Stimulated activated CD8-positive, alpha-beta memory T cell treated with anti-CD3 and anti-CD28 coated beads, Interleukin-4, amount 100 ng/mL, for 48 hours (primary cell): Measurements from ENCODE around the gene CABLES2.
"Not testable (repeated sequence)": the region's sequence is repeated elsewhere in the genome, so short reads cannot be mapped to it uniquely, and the experiment has no call there.

Experiments
- DNase-seq: peaks from one replicate; pipeline ENCODE4 v3.0.0-alpha.2; 2020

CABLES2 gene

GRCh38 chr20:62387933-62388635, 19.0 kb downstream of the CABLES2 start:
- DNase-seq = no peak

GRCh38 chr20:62387219-62387913, 19.7 kb downstream of the CABLES2 start:
- no peak for DNase-seq

GRCh38 chr20:62386383-62387218, 20.5 kb downstream of the CABLES2 start, which contains the start of gene RPS21:
Gene RPS21, plus strand, starts transcription at chr20:62387103. Its CDS starts 236 bp downstream, at chr20:62387339.
- DNase-seq = peak; percentile 94

GRCh38 chr20:62382306-62383198, 24.5 kb downstream of the CABLES2 start:
- DNase-seq = peak; percentile 86

- DNase-seq = no peak
Observed at GRCh38 chr20:62381842-62382241, 25.2 kb downstream of the CABLES2 start.

GRCh38 chr20:62381202-62381797, 25.8 kb downstream of the CABLES2 start:
- no peak for DNase-seq

- no peak for DNase-seq
Observed at GRCh38 chr20:62378215-62378614, 28.9 kb downstream of the CABLES2 start.

GRCh38 chr20:62377615-62378178, 29.4 kb downstream of the CABLES2 start:
- no peak for DNase-seq

- no peak for DNase-seq
Observed at GRCh38 chr20:62377064-62377461, 30.0 kb downstream of the CABLES2 start.

GRCh38 chr20:62376112-62377063, 30.7 kb downstream of the CABLES2 start:
- DNase-seq = no peak

- DNase-seq = no peak
Observed at GRCh38 chr20:62374331-62375152, 32.5 kb downstream of the CABLES2 start.

- not testable (repeated sequence) for DNase-seq
Observed at GRCh38 chr20:62373631-62374179, 33.4 kb downstream of the CABLES2 start.

- DNase-seq = no peak
Observed at GRCh38 chr20:62372042-62372993, 34.8 kb downstream of the CABLES2 start.

- DNase-seq = no peak
Observed at GRCh38 chr20:62371588-62372041, 35.5 kb downstream of the CABLES2 start.

GRCh38 chr20:62370807-62371587, 36.1 kb downstream of the CABLES2 start:
- DNase-seq = no peak

- peak; percentile 80 for DNase-seq
Observed at GRCh38 chr20:62370115-62370806, 36.8 kb downstream of the CABLES2 start.

GRCh38 chr20:62369815-62370114, 37.3 kb downstream of the CABLES2 start:
- no peak for DNase-seq
